ENCODE data around the gene HRC. TPM values are rescaled to one million over a fixed set of nuclear protein-coding genes. Genes with fewer than 3 reads are reported as not detected.
"Not testable (repeated sequence)": the region's sequence is repeated elsewhere in the genome, so short reads cannot be mapped to it uniquely, and the experiment has no call there.

Gene HRC
- total RNA-seq, 2 donors from 2014 or later = not detected

- not testable (repeated sequence) for H3K27ac Mint-ChIP-seq; DNase-seq; H3K9me3 Mint-ChIP-seq; H3K4me1 Mint-ChIP-seq (ENCODE audit: low read depth); H3K36me3 Mint-ChIP-seq (ENCODE audit: insufficient read depth in 2 of 2); ATAC-seq (replicated peaks in 1 of 2); H3K4me3 Mint-ChIP-seq; H3K27me3 Mint-ChIP-seq (ENCODE audit: low read depth)
Measured at GRCh38 chr19:49182010-49182847, 27.0 kb upstream of the HRC start.

DNA sequence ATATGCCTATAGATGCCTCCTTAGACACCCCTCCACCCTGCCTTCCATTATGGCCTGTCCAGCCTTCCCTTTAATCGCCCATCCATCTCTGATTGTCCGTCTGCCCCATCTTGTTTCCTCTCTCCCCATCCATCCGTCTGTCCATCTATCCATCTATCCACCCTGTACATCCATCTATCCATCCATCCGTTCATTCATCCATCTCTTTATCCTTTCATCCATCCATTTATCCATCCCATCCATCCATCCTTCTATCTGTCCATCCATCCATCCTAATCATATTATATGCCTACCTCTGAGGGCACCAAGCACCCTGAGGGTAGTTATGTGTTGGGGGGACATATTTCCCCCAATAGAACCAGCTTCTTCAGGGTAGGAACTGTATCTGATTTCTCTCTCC is 25.5 kb upstream of the HRC start:
- Mint-ChIP-seq H3K9me3 (peaks cover 5 to 6% of the 10 kb centered on the region in 2 donors), H3K4me3 (no peak overlapping the region), H3K4me1 (ENCODE audit: low read depth) (peaks cover 9% of the 10 kb centered on the region), H3K27ac (no peak overlapping the region), H3K36me3 (ENCODE audit: insufficient read depth in 2 of 2) (peaks cover 4 to 6% of the 10 kb centered on the region in 2 donors), H3K27me3 (ENCODE audit: low read depth) (no peaks in the 10 kb centered on the region)
- ATAC-seq (replicated peaks in 1 of 2) (no peak), DNase-seq (no peak)

GRCh38 chr19:49173198-49173597 is 18.0 kb upstream of the HRC start:
- H3K9me3 Mint-ChIP-seq = no peaks in the 10 kb centered on the region
- ATAC-seq (replicated peaks in 1 of 2) = no peak
- no peaks in the 10 kb centered on the region for H3K27me3 Mint-ChIP-seq (ENCODE audit: low read depth)
- H3K4me1 Mint-ChIP-seq (ENCODE audit: low read depth) = peaks cover 9% of the 10 kb centered on the region
- no peak overlapping the region for H3K27ac Mint-ChIP-seq
- no peak overlapping the region for H3K4me3 Mint-ChIP-seq
- H3K36me3 Mint-ChIP-seq (ENCODE audit: insufficient read depth in 2 of 2) = no peaks in the 10 kb centered on the region
- no peak for DNase-seq

DNA sequence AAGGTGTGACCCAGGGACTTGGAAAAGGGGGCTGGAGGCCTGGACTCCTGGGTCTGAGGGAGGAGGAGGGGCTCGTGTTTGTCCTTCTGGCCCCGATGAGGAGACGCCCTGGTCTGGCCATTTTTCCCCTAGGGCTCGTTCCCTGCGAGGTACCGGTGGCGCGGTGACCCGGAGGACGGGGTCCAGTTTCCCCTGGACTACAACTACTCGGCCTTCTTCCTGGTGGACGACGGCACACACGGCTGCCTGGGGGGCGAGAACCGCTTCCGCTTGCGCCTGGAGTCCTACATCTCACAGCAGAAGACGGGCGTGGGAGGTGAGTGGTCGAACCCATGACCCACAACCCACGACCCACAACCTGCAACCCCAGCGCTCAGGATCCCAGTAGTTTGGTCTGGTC is 13.2 kb upstream of the HRC start:
- Mint-ChIP-seq H3K27ac (no peak overlapping the region), H3K9me3 (no peaks in the 10 kb centered on the region), H3K4me1 (ENCODE audit: low read depth) (no peaks in the 10 kb centered on the region), H3K36me3 (ENCODE audit: insufficient read depth in 2 of 2) (no peaks in the 10 kb centered on the region), H3K27me3 (ENCODE audit: low read depth) (no peaks in the 10 kb centered on the region), H3K4me3 (no peak overlapping the region)
- ATAC-seq (replicated peaks in 1 of 2) (no peak), DNase-seq (no peak)

DNA sequence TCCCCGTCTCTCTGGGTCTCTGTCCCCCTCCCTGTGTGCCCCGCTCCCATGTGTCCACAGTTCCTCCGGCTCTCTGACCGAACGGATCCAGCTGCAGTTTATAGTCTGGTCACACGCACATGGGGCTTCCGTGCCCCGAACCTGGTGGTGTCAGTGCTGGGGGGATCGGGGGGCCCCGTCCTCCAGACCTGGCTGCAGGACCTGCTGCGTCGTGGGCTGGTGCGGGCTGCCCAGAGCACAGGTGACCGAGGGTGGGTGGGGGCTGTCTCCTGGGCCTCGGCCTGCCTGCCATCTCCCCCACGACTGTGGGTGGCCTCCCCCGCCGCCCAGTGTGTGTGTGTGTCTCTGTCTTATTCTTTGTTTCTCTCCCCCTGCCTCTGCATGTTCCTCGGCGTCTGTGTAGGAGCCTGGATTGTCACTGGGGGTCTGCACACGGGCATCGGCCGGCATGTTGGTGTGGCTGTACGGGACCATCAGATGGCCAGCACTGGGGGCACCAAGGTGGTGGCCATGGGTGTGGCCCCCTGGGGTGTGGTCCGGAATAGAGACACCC is 12.7 kb upstream of the HRC start:
- DNase-seq = no peak
- no peaks in the 10 kb centered on the region for H3K27me3 Mint-ChIP-seq (ENCODE audit: low read depth)
- no peak for ATAC-seq (replicated peaks in 1 of 2)
- H3K36me3 Mint-ChIP-seq (ENCODE audit: insufficient read depth in 2 of 2) = no peaks in the 10 kb centered on the region
- H3K27ac Mint-ChIP-seq = no peak overlapping the region
- H3K9me3 Mint-ChIP-seq = no peaks in the 10 kb centered on the region
- no peak overlapping the region for H3K4me3 Mint-ChIP-seq
- H3K4me1 Mint-ChIP-seq (ENCODE audit: low read depth) = no peaks in the 10 kb centered on the region

DNA sequence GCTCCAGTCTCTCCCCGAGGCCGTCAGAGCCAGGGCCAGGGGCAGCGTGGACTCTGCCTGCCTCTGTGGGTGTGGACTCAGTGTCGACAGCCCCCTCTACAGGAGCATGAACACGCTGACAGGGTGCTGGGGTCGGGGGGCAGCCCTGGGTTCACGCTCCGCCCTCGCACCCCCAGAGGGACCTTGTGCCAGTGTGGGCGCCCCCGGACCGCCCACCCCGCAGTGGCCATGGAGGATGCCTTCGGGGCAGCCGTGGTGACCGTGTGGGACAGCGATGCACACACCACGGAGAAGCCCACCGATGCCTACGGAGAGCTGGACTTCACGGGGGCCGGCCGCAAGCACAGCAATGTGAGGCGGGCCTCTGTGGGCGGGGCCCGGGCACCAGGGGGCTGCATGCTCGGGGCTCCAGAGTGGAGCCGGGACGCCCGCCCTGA is 10.7 kb upstream of the HRC start:
- ATAC-seq (replicated peaks in 1 of 2) (no peak), DNase-seq (no peak)
- Mint-ChIP-seq H3K27me3 (ENCODE audit: low read depth) (peaks cover 2% of the 10 kb centered on the region), H3K9me3 (no peaks in the 10 kb centered on the region), H3K36me3 (ENCODE audit: insufficient read depth in 2 of 2) (no peaks in the 10 kb centered on the region), H3K4me1 (ENCODE audit: low read depth) (no peaks in the 10 kb centered on the region), H3K4me3 (no peak overlapping the region), H3K27ac (no peak overlapping the region)

DNA sequence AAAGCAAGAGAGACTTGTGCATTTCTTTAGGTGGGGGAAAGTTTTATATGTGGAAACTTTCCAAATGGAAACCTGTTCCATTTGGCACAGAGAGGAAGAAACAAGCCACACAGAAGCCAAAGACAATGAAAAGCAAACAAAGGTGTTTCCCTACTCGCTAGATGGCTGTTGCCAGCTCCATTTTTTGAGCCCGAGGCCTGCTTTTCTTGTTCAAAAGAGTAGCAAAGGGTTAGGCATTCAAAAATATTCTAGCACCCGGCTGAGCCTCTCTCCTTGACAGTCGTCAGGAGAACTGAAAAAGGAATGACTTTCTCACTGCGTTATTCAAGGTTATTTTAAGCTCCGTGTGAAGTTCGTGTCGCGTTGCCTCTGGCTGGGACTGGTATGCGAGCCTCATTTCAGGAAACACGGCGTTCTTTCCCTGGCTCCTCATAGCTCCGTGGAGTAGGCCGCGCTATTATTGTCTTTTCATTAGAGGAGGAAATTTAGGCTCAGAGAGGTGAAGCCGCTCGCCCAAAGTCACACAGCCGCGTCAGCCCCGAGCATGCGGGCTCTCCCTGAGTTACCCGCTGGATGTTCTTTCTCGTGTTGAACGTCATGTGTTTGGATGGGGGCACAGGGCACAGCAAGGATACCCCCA is 10.0 kb upstream of the HRC start:
- Mint-ChIP-seq H3K9me3 (no peaks in the 10 kb centered on the region), H3K4me3 (no peak overlapping the region), H3K27me3 (ENCODE audit: low read depth) (peaks cover 8% of the 10 kb centered on the region), H3K4me1 (ENCODE audit: low read depth) (no peaks in the 10 kb centered on the region), H3K27ac (no peak overlapping the region), H3K36me3 (ENCODE audit: insufficient read depth in 2 of 2) (no peaks in the 10 kb centered on the region)
- DNase-seq = no peak
- no peak for ATAC-seq (replicated peaks in 1 of 2)

DNA sequence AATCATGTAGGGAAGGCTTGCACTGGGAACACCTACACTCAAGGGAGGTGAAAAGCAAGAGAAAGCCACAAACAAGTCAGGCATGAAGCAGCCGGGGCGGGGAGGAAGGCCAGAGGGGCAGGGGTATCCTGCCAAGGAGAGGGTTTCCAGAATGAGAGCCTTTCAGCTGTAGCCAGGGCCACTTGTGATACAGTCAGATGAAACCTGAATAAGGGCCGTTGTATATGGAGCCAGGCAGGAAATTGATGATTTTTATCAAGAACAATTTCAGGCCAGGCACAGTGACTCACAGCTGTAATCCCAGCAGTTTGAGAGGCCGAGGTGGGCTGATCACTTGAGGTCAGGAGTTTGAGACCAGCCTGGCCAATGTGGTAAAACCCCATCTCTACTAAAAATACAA is 6.8 kb upstream of the HRC start:
- H3K27me3 Mint-ChIP-seq (ENCODE audit: low read depth) = peaks cover 37% of the 10 kb centered on the region
- H3K27ac Mint-ChIP-seq = no peak overlapping the region
- no peaks in the 10 kb centered on the region for H3K9me3 Mint-ChIP-seq
- ATAC-seq (replicated peaks in 1 of 2) = no peak
- no peak overlapping the region for H3K4me3 Mint-ChIP-seq
- no peak for DNase-seq
- peaks cover 7% of the 10 kb centered on the region for H3K4me1 Mint-ChIP-seq (ENCODE audit: low read depth)
- no peaks in the 10 kb centered on the region for H3K36me3 Mint-ChIP-seq (ENCODE audit: insufficient read depth in 2 of 2)

DNA sequence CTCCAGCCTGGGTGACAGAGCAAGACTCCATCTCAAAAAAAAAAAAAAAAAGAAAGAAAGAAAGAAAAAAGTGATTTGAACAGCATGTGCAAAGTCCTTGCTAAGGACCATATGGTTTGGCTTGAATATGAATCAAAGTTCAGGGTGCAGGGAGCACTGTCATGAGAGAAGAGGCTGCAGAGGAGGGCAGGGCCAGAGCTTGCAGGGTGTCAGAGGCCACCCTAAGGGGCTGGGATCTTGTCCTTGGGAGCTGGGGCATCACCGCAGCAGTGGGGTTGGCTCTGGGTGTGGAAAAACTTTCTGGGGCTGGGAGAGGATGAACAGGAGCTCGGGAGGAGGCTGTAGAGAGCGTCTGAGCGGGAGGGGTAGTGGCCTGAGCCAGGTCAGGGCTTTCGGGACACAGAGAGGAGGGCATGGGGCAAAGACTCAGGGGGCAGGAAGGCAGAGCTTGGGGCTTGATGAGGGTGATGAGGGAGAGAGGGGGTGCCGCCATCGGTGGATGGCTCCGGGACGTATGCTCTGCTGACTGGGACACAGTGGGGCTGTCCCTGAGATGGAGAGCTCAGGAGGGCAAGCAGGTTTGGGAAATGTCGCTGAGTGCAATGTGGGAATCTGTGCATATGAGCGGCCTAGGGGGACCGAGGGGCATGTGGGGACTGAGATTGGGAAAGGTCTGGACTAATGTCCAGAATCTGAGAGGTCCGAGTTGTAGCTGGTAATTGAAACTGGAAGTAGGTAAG is 5.4 kb upstream of the HRC start:
- ATAC-seq (replicated peaks in 1 of 2) (no peak), DNase-seq (no peak)
- Mint-ChIP-seq H3K9me3 (no peaks in the 10 kb centered on the region), H3K4me3 (no peak overlapping the region), H3K36me3 (ENCODE audit: insufficient read depth in 2 of 2) (no peaks in the 10 kb centered on the region), H3K27me3 (ENCODE audit: low read depth) (peaks cover 44% of the 10 kb centered on the region), H3K4me1 (ENCODE audit: low read depth) (peaks cover 7% of the 10 kb centered on the region), H3K27ac (no peak overlapping the region)

DNA sequence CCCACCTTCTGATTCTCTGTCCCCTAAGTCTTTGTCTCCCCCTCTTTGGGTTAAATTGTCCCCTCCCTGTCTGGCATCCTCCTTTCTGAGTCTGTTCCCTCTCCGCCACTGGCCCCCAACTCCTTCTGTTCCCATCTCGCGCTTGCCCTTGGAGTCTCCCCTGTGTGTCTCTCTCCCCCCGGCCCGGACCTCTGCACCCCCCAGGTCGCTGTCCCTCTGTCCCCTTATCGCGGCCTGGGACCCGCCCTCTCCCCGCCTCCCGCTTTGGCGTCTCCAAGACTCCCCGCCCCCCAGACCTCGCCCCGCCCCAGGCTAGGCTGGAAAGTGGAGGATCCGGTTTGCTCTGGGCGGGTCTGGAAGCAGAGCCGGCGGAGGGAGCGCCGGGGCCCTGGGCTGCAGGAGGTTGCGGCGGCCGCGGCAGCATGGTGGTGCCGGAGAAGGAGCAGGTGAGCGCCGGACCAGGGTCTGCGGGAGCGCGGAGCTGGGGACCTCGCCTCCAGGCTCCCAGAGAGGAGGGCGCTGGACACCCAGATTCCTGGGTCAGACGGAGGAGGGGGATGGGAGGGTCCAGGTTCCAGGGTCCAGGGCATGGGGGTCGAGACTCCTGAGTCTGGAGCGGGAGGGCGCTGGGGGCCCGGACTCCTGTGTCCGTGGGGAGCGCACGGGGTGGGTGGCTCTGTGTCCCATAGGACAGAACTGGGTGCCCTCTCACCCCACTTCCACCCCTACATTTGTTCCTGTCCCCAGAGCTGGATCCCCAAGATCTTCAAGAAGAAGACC is 2.4 kb upstream of the HRC start, which contains the start of gene TRPM4:
TSS of gene TRPM4 (plus strand) at position 348 of the 780 bp plus-strand sequence. CDS start at position 423, 75 bp downstream.
- H3K4me1 Mint-ChIP-seq (ENCODE audit: low read depth) = peaks cover 7% of the 10 kb centered on the region
- no peak within 1 kb of the TSS for H3K27ac Mint-ChIP-seq
- peak; percentile 74 to 82 for ATAC-seq (replicated peaks in 1 of 2)
- H3K4me3 Mint-ChIP-seq = peak within 1 kb of the TSS; percentile 44 to 67
- peak; percentile 52 to 65 for DNase-seq
- no peaks in the 10 kb centered on the region for H3K36me3 Mint-ChIP-seq (ENCODE audit: insufficient read depth in 2 of 2)
- peaks cover 0 to 5% of the 10 kb centered on the region in 2 donors for H3K9me3 Mint-ChIP-seq
- peaks cover 72% of the 10 kb centered on the region for H3K27me3 Mint-ChIP-seq (ENCODE audit: low read depth)

- Mint-ChIP-seq H3K9me3 (peaks cover 0 to 5% of the 10 kb centered on the region in 2 donors), H3K27me3 (ENCODE audit: low read depth) (peaks cover 83% of the 10 kb centered on the region), H3K36me3 (ENCODE audit: insufficient read depth in 2 of 2) (no peaks in the 10 kb centered on the region), H3K27ac (no peak overlapping the region), H3K4me3 (no peak overlapping the region), H3K4me1 (ENCODE audit: low read depth) (peaks cover 15% of the 10 kb centered on the region)
- no peak for DNase-seq
- no peak for ATAC-seq (replicated peaks in 1 of 2)
Measured at GRCh38 chr19:49155820-49156346, 687 bp upstream of the HRC start.

DNA sequence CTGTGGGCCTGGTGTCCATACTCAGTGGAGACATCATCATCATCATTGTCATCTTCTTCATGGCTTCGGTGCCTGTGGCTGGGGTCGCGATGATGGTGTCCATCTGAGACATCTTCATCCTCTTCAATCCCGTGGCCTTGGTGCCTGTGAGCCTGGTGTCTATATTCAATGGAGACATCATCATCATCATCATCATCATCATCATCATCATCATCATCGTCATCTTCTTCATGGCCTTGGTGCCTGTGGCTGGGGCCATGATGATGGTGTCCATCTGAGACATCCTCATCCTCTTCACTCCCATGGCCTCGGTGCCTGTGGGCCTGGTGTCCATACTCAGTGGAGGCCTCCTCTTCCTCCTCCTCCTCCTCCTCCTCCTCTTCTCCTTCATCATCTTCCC is 917 bp downstream of the HRC start:
- Mint-ChIP-seq H3K9me3 (peaks cover 0 to 5% of the 10 kb centered on the region in 2 donors), H3K36me3 (ENCODE audit: insufficient read depth in 2 of 2) (peaks cover 2% of the 10 kb centered on the region in 2 donors), H3K27ac (no peak overlapping the region), H3K4me3 (no peak overlapping the region), H3K27me3 (ENCODE audit: low read depth) (peaks cover 74% of the 10 kb centered on the region), H3K4me1 (ENCODE audit: low read depth) (peaks cover 27% of the 10 kb centered on the region)
- ATAC-seq (replicated peaks in 1 of 2) (no peak), DNase-seq (no peak)
